HCT116 (cell line): Measurements from ENCODE around the gene TSPEAR. TPM values are rescaled to one million over a fixed set of nuclear protein-coding genes. Genes with fewer than 3 reads are reported as not detected.

Experiments
- ATAC-seq: fragments of 200-7000 bp; cut with Tn5 transposase; 2 replicates; pipeline ENCODE4 v1.9.1; 2020; ENCODE audit warnings: mild to moderate bottlenecking, moderate library complexity
- BruUV-seq: library from RNA; stranded (reverse); fragments of 400-500 nt; replicated peaks from 2 replicates; lab custom pipeline; 2021; lab: Mats Ljungman, UMichigan
- CTCF ChIA-PET: fragments of 300-600 bp; sonication (Branson Sonifier 250); formaldehyde crosslinking; loops from one replicate; lab custom pipeline; 2021; ENCODE audit warnings: antibody characterized with exemption; lab: Charles Lee
- POLR2A ChIA-PET: fragments of 300-600, 350-600 bp; sonication (Branson Sonifier 250); formaldehyde crosslinking; loops from one replicate; lab custom pipeline; 2021; ENCODE audit warnings: antibody characterized with exemption; lab: Charles Lee
- RAD21 ChIA-PET, 2 experiments: fragments of 300-600 bp; sonication (Branson Sonifier 250); formaldehyde crosslinking; loops; one replicate each; lab custom pipeline; 2023; ENCODE audit warnings: low total read pairs in 2 of 2; ENCODE audit not compliant: uncharacterized antibody in 2 of 2, unreplicated experiment in 2 of 2, low non-redundant PET in 1 of 2; lab: Charles Lee
- DNase-seq: peaks from one replicate; pipeline ENCODE4 v3.0.0-alpha.2; 2010; ENCODE audit warnings: low read depth, low spot score
- H2AFZ ChIP-seq: fragments of 200-600 bp; shearing (Covaris generic), sonication (generic); 2 replicates; pipeline ENCODE4 v1.6.1; 2017; ENCODE audit warnings: low read depth, mixed run types, mixed read lengths, antibody characterized with exemption, low read length; ENCODE audit not compliant: poor library complexity, severe bottlenecking
- H3K27ac ChIP-seq: 2 replicates; pipeline ENCODE4 v1.5.1; 2012; ENCODE audit warnings: low read depth, low read length
- H3K27me3 ChIP-seq: fragments of 200-600 bp; sonication (generic); 2 replicates; pipeline ENCODE4 v1.6.1; 2016; ENCODE audit warnings: mixed run types, low read length, mixed read lengths; ENCODE audit not compliant: insufficient read depth
- H3K36me3 ChIP-seq, 2 experiments: fragments of 200-500 bp in 1 of 2; fragments of 200-600 bp in 1 of 2; sonication (Bioruptor generic) in 1 of 2; sonication (generic) in 1 of 2; 2 replicates each; pipeline versions ENCODE4 v1.5.1 to v1.6.1; 2014 to 2016; ENCODE audit warnings: low read length in 2 of 2, inconsistent platforms in 1 of 2, mixed read lengths in 1 of 2, mixed run types in 1 of 2; ENCODE audit not compliant: insufficient read depth in 2 of 2, control insufficient read depth in 1 of 2
- H3K4me1 ChIP-seq, 2 experiments: fragments of 200-600 bp in 1 of 2; sonication (generic) in 1 of 2; 2 replicates each; pipeline versions ENCODE4 v1.5.1 to v1.6.1; 2012 to 2017; ENCODE audit warnings: low read length in 2 of 2, inconsistent platforms in 1 of 2, mild to moderate bottlenecking in 1 of 2, mixed read lengths in 1 of 2, mixed run types in 1 of 2, moderate library complexity in 1 of 2; ENCODE audit not compliant: insufficient read depth in 2 of 2, control insufficient read depth in 1 of 2
- H3K4me2 ChIP-seq: fragments of 200-600 bp; sonication (generic); 2 replicates; pipeline ENCODE4 v1.6.1; 2017; ENCODE audit warnings: mixed run types, low read length, mixed read lengths
- H3K4me3 ChIP-seq, 2 experiments: fragments of 200-600 bp in 1 of 2; sonication (generic) in 1 of 2; replicated peaks in 1 of 2; 2 replicates each; pipeline ENCODE4 v1.5.1; 2011 to 2016; ENCODE audit warnings: low read length in 2 of 2, control low read depth in 1 of 2, low read depth in 1 of 2, mild to moderate bottlenecking in 1 of 2, mixed read lengths in 1 of 2, mixed run types in 1 of 2
- H3K79me2 ChIP-seq: fragments of 200-600 bp; sonication (generic); 2 replicates; pipeline ENCODE4 v1.6.1; 2017; ENCODE audit warnings: mild to moderate bottlenecking, mixed run types, low read length, moderate library complexity, mixed read lengths; ENCODE audit not compliant: insufficient read depth
- H3K9ac ChIP-seq: fragments of 200-600 bp; sonication (generic); 2 replicates; pipeline ENCODE4 v1.6.1; 2016; ENCODE audit warnings: low read length, mixed read lengths
- H3K9me2 ChIP-seq: fragments of 200-600 bp; sonication (generic), shearing (Covaris generic); 2 replicates; pipeline ENCODE4 v1.6.1; 2017; ENCODE audit warnings: mixed run types, mild to moderate bottlenecking, moderate library complexity; ENCODE audit not compliant: insufficient read depth
- H3K9me3 ChIP-seq, 2 experiments: fragments of 200-500 bp in 1 of 2; fragments of 200-600 bp in 1 of 2; sonication (Bioruptor generic) in 1 of 2; sonication (generic) in 1 of 2; 2 replicates each; pipeline ENCODE4 v1.6.1; 2014 to 2017; ENCODE audit warnings: low read length in 2 of 2, mixed read lengths in 2 of 2, inconsistent platforms in 1 of 2, low read depth in 1 of 2, mild to moderate bottlenecking in 1 of 2, mixed run types in 1 of 2, moderate library complexity in 1 of 2; ENCODE audit not compliant: control insufficient read depth in 1 of 2, insufficient read depth in 1 of 2
- H4K20me1 ChIP-seq: fragments of 200-600 bp; sonication (generic), shearing (Covaris generic); 2 replicates; pipeline ENCODE4 v1.6.1; 2017; ENCODE audit warnings: mixed run types, mild to moderate bottlenecking, moderate library complexity; ENCODE audit not compliant: insufficient read depth
- ATF3 ChIP-seq: IDR thresholded peaks from 2 replicates; pipeline ENCODE4 v1.6.1; 2012
- CBX3 ChIP-seq: IDR thresholded peaks from 2 replicates; pipeline ENCODE4 v1.6.1; 2012; ENCODE audit warnings: low read depth
- EGR1 ChIP-seq: IDR thresholded peaks from 2 replicates; pipeline ENCODE4 v1.6.1; 2012; ENCODE audit warnings: low read depth
- EZH2phosphoT487 ChIP-seq: fragments of 200-600 bp; IDR thresholded peaks from 2 replicates; pipeline ENCODE4 v1.6.1; 2018; ENCODE audit warnings: antibody characterized with exemption, borderline replicate concordance
- MAX ChIP-seq: IDR thresholded peaks from 2 replicates; pipeline ENCODE4 v1.6.1; 2012
- POLR2A ChIP-seq: IDR thresholded peaks from 2 replicates; pipeline ENCODE4 v1.7.0; 2011; ENCODE audit warnings: borderline replicate concordance; ENCODE audit not compliant: insufficient read depth, insufficient read length; ENCODE audit errors: extremely low read depth
- RAD21 ChIP-seq: IDR thresholded peaks from 2 replicates; pipeline ENCODE4 v1.6.1; 2012; ENCODE audit warnings: low read depth, mild to moderate bottlenecking
- REST ChIP-seq: IDR thresholded peaks from 2 replicates; pipeline ENCODE4 v1.6.1; 2012; ENCODE audit warnings: low read depth
- SRF ChIP-seq: IDR thresholded peaks from 2 replicates; pipeline ENCODE4 v1.6.1; 2012; ENCODE audit warnings: low read depth
- YY1 ChIP-seq: IDR thresholded peaks from 2 replicates; pipeline ENCODE4 v1.6.1; 2011; ENCODE audit warnings: low read length, low read depth, moderate library complexity, mild to moderate bottlenecking; ENCODE audit not compliant: insufficient replicate concordance; ENCODE audit errors: extremely low read depth
- ZBTB33 ChIP-seq: IDR thresholded peaks from 2 replicates; pipeline ENCODE4 v1.6.1; 2011; ENCODE audit warnings: mild to moderate bottlenecking, low read length, moderate library complexity; ENCODE audit not compliant: insufficient replicate concordance; ENCODE audit errors: extremely low read depth
- ZFX ChIP-seq: fragments of 450-650 bp; IDR thresholded peaks from 2 replicates; pipeline ENCODE4 v1.6.1; 2017
- ZNF274 ChIP-seq: fragments of 200-500 bp; sonication (Bioruptor generic); IDR thresholded peaks from 2 replicates; pipeline ENCODE4 v1.6.1; 2014; ENCODE audit warnings: mild to moderate bottlenecking, low read depth, low read length, inconsistent platforms
- intact Hi-C: fragments of 100-400 bp; cut with micrococcal nuclease; formaldehyde crosslinking; loops from 2 replicates; pipeline ENCODE4 v1.10.0; 2022
- total RNA-seq: library from RNA; stranded (reverse); gene quantifications from one replicate; pipeline ENCODE4 v1.2.1, GENCODE V29; 2021; ENCODE audit not compliant: unreplicated experiment

The TSPEAR gene
- total RNA-seq, 1 experiment from 2014 or later, result not detected

GRCh38 chr21:44544566-44544965, 166.8 kb downstream of the TSPEAR start:
- RAD21 ChIA-PET, result no interaction called here
- intact Hi-C loops, result no loop called here
- H3K4me3 ChIP-seq, result no peak overlapping the region
- no peak overlapping the region for H3K9ac ChIP-seq
- ATAC-seq (no peak), DNase-seq (no peak)
- H3K9me3 ChIP-seq, result peaks cover 7 to 24% of the 10 kb centered on the region in 2 experiments
- BruUV-seq, result no TSS peak
- no peaks in the 10 kb centered on the region for H3K9me2 ChIP-seq
- POLR2A ChIA-PET, result no interaction called here
- H2AFZ ChIP-seq, result no peak overlapping the region
- no peaks in the 10 kb centered on the region for H4K20me1 ChIP-seq
- H3K27ac ChIP-seq, result no peak overlapping the region
- H3K27me3 ChIP-seq, result no peaks in the 10 kb centered on the region
- CTCF ChIA-PET, result no interaction called here
- H3K4me1 ChIP-seq, result no peaks in the 10 kb centered on the region
- H3K4me2 ChIP-seq, result no peak overlapping the region
- no peak for TF ChIP-seq EGR1
- TF ChIP-seq REST, result no peak
- no peak for TF ChIP-seq POLR2A
- TF ChIP-seq SRF, result no peak
- no peak for TF ChIP-seq ZFX
- no peak for TF ChIP-seq ZNF274
- no peak for TF ChIP-seq ZBTB33
- no peak for TF ChIP-seq EZH2phosphoT487
- no peak for TF ChIP-seq ATF3
- no peak for TF ChIP-seq RAD21
- TF ChIP-seq MAX, result no peak
- no peak for TF ChIP-seq CBX3
- no peak for TF ChIP-seq YY1
- no peaks in the 10 kb centered on the region for H3K36me3 ChIP-seq
- no peaks in the 10 kb centered on the region for H3K79me2 ChIP-seq
